CD1c-positive myeloid dendritic cell (primary cell): ENCODE data around the gene LNPEP.

Source experiments
- DNase-seq: peaks from one replicate; pipeline ENCODE4 v3.0.0-alpha.2; 2016; ENCODE audit errors: extremely low spot score

LNPEP gene

DNA sequence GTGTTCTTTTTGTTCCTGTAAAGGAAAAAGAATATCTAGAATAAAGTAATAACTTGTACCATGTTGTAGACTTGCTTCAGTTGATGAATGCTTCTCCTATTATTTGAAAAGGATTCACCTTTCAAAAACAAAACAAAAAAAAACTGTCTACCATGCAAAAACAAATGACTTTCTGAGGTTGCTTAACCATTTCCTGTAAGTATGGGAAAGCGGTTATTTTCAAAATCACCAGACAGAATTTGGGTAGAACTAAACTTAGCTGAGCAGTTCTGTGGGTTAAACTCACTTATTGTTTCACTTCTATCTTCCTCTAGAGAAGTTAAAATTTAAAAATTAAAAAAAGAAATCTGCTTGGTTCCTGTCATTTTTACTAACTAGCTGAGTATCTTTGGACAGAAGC, 25.2 kb downstream of the LNPEP start:
- peak; percentile 61 for DNase-seq

- no peak for DNase-seq
Observed at GRCh38 chr5:96962540-96962991, 26.7 kb downstream of the LNPEP start.

DNA sequence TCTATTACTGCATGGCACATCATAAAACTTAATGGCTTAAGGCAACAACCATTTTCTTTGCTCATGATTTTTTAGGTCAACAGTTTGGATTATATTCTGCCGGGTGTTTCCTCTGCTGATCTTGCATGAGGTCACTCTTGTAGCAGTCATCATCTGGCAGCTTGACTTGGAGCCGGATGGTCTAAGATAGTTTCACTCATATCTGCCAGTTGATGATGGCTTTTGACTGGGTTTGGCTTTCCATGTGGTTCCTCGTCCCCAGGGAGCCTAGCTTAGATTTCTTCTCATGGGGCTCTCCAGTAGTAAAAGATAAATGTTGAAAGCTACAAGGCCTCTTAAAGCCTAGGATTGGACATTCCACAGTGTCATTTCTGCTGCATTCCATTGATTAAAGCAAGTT, 27.4 kb downstream of the LNPEP start:
- no peak for DNase-seq

GRCh38 chr5:96966801-96967200, 30.9 kb downstream of the LNPEP start:
- DNase-seq: no peak

DNA sequence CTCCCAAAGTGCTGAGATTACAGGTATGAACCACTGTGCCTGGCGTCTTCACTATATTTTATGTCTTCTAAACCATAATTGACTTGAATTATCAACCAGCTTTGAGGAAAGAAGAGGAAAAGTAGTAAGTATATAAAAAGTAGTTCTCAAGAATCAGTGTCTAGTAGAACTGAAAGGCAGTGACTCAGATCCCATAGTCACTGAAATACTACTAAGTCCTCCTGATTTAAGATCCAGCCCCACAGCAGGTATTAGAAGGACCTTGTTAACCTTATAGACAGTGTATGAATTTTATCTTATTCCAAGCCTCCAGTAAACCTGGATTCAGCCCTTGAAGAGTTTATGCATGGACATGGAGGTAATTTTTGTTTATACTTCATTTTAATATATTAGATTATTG, 31.5 kb downstream of the LNPEP start:
- DNase-seq: no peak

DNA sequence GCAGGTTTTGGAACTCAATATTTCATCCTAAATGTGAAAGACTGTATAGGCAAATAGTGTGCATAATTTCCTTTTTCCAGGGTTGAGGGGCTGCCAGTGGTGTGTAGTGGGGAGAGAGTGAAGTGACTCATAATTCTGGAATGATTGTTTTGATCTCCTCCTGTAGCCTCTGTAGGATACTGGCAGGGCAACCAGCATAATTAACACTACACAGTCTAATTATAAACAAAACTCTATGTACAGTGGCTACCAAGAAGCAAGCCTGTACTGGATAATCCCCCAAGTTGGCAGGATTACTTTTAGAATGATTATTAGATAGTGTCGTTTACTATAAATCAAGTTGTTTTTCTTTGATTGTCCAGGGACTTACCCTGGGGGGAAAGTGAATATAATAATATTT, 32.2 kb downstream of the LNPEP start:
- no peak for DNase-seq

GRCh38 chr5:96968614-96969013, 32.7 kb downstream of the LNPEP start:
- DNase-seq: no peak

DNA sequence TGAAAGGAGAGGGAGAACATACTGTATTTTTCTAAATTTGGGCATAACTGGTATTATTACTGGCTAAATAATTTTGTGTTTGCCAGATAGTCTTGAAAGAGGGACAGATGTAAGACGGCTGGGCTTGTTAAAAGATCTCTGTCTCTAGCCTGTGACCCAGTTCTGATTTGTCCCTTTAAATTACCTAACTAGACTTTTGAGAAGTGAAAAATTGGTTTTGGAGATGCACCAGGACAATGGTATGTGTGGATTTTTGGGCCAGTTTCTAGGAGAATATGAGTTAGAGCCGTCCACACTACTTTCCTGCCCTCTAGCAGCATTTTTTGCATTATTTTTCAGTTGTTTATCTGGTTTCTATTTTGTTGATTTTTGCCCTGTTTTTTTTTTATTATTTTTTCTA, 33.5 kb downstream of the LNPEP start:
- no peak for DNase-seq

GRCh38 chr5:96972599-96973334, 36.9 kb downstream of the LNPEP start:
- no peak for DNase-seq

DNA sequence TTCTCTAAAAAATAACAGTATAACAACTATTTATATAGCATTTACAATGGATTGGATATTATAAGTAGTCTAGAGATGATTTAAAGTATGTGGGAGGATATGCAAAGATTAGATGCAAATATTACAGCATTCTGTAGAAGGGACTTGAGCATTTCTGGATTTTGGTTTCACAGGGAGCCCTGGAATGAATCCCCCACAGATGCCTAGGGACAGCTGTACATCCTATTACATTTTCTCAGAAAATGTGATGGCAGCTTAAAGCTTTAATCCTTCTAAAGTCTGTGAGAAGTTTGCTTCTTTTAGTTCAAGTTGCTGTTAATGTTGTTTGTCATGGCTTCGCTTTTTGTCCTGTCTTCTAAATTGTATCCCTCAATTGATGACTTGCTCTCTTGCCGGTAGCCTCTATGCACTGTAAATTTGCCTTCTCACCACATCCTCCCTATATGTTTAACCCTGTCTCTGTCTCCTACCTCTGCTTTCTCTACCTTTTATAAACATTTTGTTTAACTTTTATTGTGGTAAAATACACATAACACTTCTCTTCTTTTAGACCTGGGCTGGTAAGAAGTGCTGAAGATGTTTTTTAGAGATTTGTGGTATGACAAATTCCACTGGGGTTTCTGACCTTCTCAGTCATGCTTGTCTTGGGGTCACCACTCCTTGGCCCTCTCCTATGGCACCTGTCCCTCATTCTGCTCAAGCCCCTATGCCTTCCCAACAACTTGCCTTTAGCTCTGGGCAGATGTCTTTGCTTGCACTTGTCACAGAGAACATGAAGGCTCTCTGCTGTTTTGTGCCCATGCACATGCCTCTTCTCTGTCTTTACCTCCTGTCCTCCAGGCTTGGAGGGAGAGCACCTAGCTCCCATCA, 37.9 kb downstream of the LNPEP start:
- DNase-seq: no peak

DNA sequence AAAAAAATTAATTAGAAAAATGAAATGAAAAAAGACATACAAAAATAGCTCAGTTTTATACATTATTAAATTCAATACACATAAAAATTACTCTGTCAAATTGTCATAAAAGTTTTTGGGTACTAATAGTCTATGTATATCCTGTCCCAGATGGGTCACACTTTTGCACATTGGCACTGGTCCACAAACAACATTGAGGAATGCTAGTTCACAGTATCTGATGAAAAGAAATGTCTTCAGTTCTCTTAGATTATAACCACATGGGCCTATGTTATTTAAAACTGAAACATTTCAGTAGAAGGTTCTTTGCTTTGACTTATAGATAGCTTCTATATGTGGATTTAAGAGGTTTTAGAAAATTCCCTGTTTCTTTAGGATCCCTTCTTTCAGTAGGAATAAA, 39.8 kb downstream of the LNPEP start:
- no peak for DNase-seq

- DNase-seq: no peak
Observed at GRCh38 chr5:96977228-96977627, 41.3 kb downstream of the LNPEP start.

DNA sequence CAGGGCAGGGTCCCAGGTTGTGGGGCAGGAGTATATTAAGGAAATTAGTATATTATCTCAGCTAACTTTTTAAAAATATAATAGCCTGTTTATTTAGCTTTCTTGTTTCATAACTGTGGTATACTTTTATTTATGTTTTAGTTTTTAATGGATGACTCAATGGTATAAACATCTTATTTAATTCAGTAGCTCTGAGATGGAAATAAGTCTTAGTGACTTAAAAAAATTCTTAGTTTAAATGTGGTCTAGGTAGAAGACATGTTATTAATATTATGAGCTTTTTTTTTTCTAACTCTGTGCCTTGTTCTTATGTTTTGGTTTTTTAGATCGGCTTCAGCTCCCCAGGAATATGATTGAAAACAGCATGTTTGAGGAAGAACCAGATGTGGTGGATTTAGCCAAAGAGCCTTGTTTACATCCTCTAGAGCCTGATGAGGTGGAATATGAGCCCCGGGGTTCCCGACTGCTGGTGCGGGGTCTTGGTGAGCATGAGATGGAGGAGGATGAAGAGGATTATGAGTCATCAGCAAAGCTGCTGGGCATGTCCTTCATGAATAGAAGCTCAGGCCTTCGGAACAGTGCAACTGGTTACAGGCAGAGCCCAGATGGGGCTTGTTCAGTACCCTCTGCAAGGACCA, 43.1 kb downstream of the LNPEP start:
- DNase-seq: no peak

GRCh38 chr5:96984506-96985192, 48.8 kb downstream of the LNPEP start:
- DNase-seq: no peak

- DNase-seq: no peak
Observed at GRCh38 chr5:96986450-96986849, 50.6 kb downstream of the LNPEP start.

- DNase-seq: no peak
Observed at GRCh38 chr5:96990102-96990501, 54.2 kb downstream of the LNPEP start.

GRCh38 chr5:96991708-96992107, 55.8 kb downstream of the LNPEP start:
- no peak for DNase-seq

GRCh38 chr5:96993760-96994159, 57.9 kb downstream of the LNPEP start:
- DNase-seq: no peak

- DNase-seq: no peak
Observed at GRCh38 chr5:96994493-96994892, 58.6 kb downstream of the LNPEP start.

- no peak for DNase-seq
Observed at GRCh38 chr5:96995419-96995818, 59.5 kb downstream of the LNPEP start.

DNA sequence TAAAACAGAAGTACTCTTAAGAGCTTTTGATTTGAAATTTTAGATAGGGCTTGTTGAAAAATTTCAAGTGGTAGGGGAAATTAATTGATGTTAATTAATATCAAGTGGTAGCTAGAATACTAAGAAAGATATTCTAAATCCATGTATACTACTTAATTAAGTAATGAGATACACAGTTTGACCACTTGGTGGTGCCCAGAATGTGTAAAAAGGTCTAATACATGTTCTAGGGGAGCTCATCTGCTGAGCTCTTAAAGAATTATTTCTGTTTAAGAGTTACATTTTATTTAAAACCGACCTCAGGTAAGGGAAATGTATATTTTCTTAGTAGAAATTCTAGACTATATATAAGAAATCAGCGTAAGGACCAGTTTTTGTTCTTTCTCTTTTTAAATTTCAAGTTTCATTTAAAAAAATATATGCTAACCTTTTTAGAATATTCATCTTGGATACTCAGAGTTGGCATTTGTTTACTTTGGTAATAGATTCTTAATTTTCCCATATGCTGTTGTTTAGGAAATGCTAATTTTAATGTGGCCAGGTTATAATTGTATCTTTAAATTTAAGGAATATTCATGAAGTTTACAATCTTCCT, 61.5 kb downstream of the LNPEP start:
- peak; percentile 60 for DNase-seq

- no peak for DNase-seq
Observed at GRCh38 chr5:96999856-97000255, 64.0 kb downstream of the LNPEP start.
